Endodermal cell (in vitro differentiated cells): ENCODE data around the gene PSTPIP2. TPM values are rescaled to one million over a fixed set of nuclear protein-coding genes. Genes with fewer than 3 reads are reported as not detected.

Experiments used
- DNase-seq: peaks from one replicate; pipeline ENCODE4 v3.0.0-alpha.2; 2017
- H3K27ac ChIP-seq: 2 replicates; pipeline ENCODE4 v1.5.1; 2013; ENCODE audit warnings: mild to moderate bottlenecking, low read depth, low read length, moderate library complexity
- H3K27me3 ChIP-seq: 2 replicates; pipeline ENCODE4 v1.6.1; 2013; ENCODE audit warnings: mild to moderate bottlenecking, low read length, moderate library complexity; ENCODE audit not compliant: insufficient read depth, control insufficient read depth, poor library complexity, severe bottlenecking
- H3K36me3 ChIP-seq: 2 replicates; pipeline ENCODE4 v1.7.0; 2013; ENCODE audit warnings: mild to moderate bottlenecking, low read length, moderate library complexity; ENCODE audit not compliant: control insufficient read depth, insufficient read depth
- H3K4me1 ChIP-seq: one replicate; pipeline ENCODE4 v1.7.0; 2013; ENCODE audit warnings: low read length; ENCODE audit not compliant: control insufficient read depth, insufficient read depth
- H3K4me3 ChIP-seq: 2 replicates; pipeline ENCODE4 v1.5.1; 2013; ENCODE audit warnings: mild to moderate bottlenecking, low read length, moderate library complexity
- H3K9ac ChIP-seq: 2 replicates; pipeline ENCODE4 v1.6.1; 2013; ENCODE audit warnings: mild to moderate bottlenecking, low read length, moderate library complexity; ENCODE audit not compliant: poor library complexity, severe bottlenecking; ENCODE audit errors: extremely low read depth
- H3K9me3 ChIP-seq: 2 replicates; pipeline ENCODE4 v1.6.1; 2013; ENCODE audit warnings: mild to moderate bottlenecking, low read length, moderate library complexity; ENCODE audit not compliant: control insufficient read depth
- H3K27ac Mint-ChIP-seq: 2 replicates; pipeline ENCODE4 v1.8.0; 2020; ENCODE audit warnings: mixed read lengths
- H3K27me3 Mint-ChIP-seq: 2 replicates; pipeline ENCODE4 v1.8.0; 2021; ENCODE audit warnings: mild to moderate bottlenecking, mixed read lengths; ENCODE audit not compliant: insufficient read depth
- H3K36me3 Mint-ChIP-seq: 2 replicates; pipeline ENCODE4 v1.8.0; 2020; ENCODE audit warnings: low read depth, mixed read lengths
- H3K4me1 Mint-ChIP-seq: 2 replicates; pipeline ENCODE4 v1.8.0; 2020; ENCODE audit warnings: mixed read lengths
- H3K4me3 Mint-ChIP-seq: 2 replicates; pipeline ENCODE4 v1.8.0; 2020; ENCODE audit warnings: mild to moderate bottlenecking, moderate library complexity, mixed read lengths
- H3K9me3 Mint-ChIP-seq: 2 replicates; pipeline ENCODE4 v1.8.0; 2020; ENCODE audit warnings: mild to moderate bottlenecking, mixed read lengths
- WGBS, 2 experiments: methylation state at CpG; one replicate each; pipeline versions ENCODE4 v1.1.5 to v1.1.7; 2013; ENCODE audit warnings: missing lambda C conversion rate in 2 of 2, mixed read lengths in 1 of 2; ENCODE audit not compliant: insufficient coverage in 1 of 2, insufficient read length in 1 of 2; 5-methylcytosine and 5-hydroxymethylcytosine counted together
- total RNA-seq, 2 donors: library from RNA; stranded (reverse); fragmentation: NEBNext Ultra II Directional in 1 of 2; extraction: Animal tissue kit (Norgen Biotek cat#: 25700) in 1 of 2; gene quantifications; 2 replicates in 1 of 2; 3 replicates in 1 of 2; pipeline ENCODE4 v1.2.1, GENCODE V29; 2021
- TF ChIP-seq, protein P1 (sequence below): fragments of 200-600 bp; sonication (generic); conservative IDR thresholded peaks from 2 replicates; pipeline ENCODE4 v1.5.0; 2021; ENCODE audit warnings: antibody characterized with exemption, mild to moderate bottlenecking

PSTPIP2 gene
- total RNA-seq, 2 donors from 2014 or later = 10.6 to 10.8 TPM

DNA sequence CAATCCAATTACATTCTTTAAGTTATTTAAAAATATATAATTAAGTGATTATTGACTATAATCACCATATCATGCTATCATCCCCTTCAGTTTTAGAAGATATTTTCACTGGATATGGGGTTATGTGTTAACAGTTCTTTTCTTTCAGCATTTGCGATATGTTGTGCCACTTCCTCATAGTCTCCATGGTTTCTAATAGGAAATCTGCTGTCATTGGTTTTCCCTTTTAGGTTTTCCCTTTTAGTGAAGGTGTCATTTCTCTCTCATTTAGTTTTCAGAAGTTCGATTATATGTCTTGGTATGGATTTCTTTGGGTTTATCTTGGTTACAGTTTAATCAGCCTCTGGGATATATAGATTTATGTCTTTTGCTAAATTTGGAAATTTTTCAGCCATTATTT lies 70.2 kb downstream of the PSTPIP2 start:
- H3K4me3 Mint-ChIP-seq = no peak overlapping the region
- TF ChIP-seq, protein P1, sequence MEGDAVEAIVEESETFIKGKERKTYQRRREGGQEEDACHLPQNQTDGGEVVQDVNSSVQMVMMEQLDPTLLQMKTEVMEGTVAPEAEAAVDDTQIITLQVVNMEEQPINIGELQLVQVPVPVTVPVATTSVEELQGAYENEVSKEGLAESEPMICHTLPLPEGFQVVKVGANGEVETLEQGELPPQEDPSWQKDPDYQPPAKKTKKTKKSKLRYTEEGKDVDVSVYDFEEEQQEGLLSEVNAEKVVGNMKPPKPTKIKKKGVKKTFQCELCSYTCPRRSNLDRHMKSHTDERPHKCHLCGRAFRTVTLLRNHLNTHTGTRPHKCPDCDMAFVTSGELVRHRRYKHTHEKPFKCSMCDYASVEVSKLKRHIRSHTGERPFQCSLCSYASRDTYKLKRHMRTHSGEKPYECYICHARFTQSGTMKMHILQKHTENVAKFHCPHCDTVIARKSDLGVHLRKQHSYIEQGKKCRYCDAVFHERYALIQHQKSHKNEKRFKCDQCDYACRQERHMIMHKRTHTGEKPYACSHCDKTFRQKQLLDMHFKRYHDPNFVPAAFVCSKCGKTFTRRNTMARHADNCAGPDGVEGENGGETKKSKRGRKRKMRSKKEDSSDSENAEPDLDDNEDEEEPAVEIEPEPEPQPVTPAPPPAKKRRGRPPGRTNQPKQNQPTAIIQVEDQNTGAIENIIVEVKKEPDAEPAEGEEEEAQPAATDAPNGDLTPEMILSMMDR = no peak

DNA sequence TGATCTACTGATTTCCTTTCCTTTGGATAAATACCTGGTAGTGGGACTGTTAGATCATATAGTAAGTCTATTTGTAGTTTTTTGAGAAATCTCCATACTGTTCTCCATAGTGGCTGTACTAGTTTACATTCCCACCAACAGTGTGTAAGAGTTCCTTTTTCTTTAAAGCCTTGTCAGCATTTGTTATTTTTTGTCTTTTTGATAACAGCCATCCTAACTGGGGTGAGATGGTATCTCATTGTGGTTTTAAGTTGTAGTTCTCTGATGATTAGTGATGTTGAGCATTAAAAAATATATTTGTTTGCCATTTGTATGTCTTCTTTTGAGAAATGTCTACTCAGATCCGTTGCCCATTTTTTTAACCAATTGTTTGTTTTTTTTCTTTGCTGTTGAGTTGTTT lies 71.0 kb downstream of the PSTPIP2 start:
- Histone ChIP-seq H3K27ac (no peak overlapping the region), H3K4me1 (no peaks in the 10 kb centered on the region), H3K27me3 (no peaks in the 10 kb centered on the region), H3K4me3 (no peak overlapping the region), H3K9me3 (peaks cover 11% of the 10 kb centered on the region), H3K9ac (no peak overlapping the region), H3K36me3 (no peaks in the 10 kb centered on the region)
- WGBS, 2 experiments = 75 to 100% methylated on average over 1 of the region's 1 CpG
- no peak for DNase-seq
- peaks cover 1% of the 10 kb centered on the region for H3K27me3 Mint-ChIP-seq
- no peak overlapping the region for H3K4me3 Mint-ChIP-seq
- no peak overlapping the region for H3K27ac Mint-ChIP-seq
- H3K36me3 Mint-ChIP-seq = peaks cover 3% of the 10 kb centered on the region
- peaks cover 16% of the 10 kb centered on the region for H3K4me1 Mint-ChIP-seq
- H3K9me3 Mint-ChIP-seq = peaks cover 13% of the 10 kb centered on the region
- TF ChIP-seq, protein P1 = no peak

More for the DNA sequence above, 70.2 kb downstream of the PSTPIP2 start:
- Histone ChIP-seq H3K4me1 (no peaks in the 10 kb centered on the region), H3K27ac (no peak overlapping the region), H3K9me3 (peaks cover 11% of the 10 kb centered on the region), H3K36me3 (no peaks in the 10 kb centered on the region), H3K27me3 (no peaks in the 10 kb centered on the region), H3K9ac (no peak overlapping the region), H3K4me3 (no peak overlapping the region)
- Mint-ChIP-seq H3K27me3 (peaks cover 1% of the 10 kb centered on the region), H3K9me3 (peaks cover 13% of the 10 kb centered on the region), H3K36me3 (peaks cover 3% of the 10 kb centered on the region), H3K4me1 (peaks cover 16% of the 10 kb centered on the region), H3K27ac (no peak overlapping the region)
- 92% methylated on average over 2 of the region's 2 CpGs; no CpG with 5 or more reads in 1 of the 2 experiments for WGBS, 2 experiments
- no peak for DNase-seq

DNA sequence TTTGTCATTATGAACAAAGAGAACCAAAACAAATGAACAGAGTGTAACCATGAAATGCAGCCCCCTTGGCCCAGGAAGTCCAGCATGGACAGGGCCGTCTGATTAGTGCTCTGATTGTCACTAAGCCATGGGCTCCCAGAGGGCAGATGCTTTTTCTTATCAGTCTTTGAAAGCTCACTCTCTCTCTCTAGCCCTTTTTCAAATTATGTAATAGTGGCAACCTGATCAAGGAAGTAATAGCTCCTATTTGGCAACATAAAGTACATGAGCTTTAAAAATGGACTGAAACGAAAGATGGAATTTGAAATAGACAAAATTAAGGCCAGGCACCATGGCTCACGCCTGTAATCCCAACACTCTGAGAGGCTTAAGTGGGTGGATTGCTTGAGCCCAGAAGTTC lies 72.5 kb downstream of the PSTPIP2 start:
- Mint-ChIP-seq H3K36me3 (peaks cover 3% of the 10 kb centered on the region), H3K9me3 (peaks cover 13% of the 10 kb centered on the region), H3K27ac (no peak overlapping the region), H3K4me1 (peaks cover 16% of the 10 kb centered on the region), H3K27me3 (peaks cover 1% of the 10 kb centered on the region), H3K4me3 (no peak overlapping the region)
- Histone ChIP-seq H3K4me3 (no peak overlapping the region), H3K9ac (no peak overlapping the region), H3K9me3 (peaks cover 11% of the 10 kb centered on the region), H3K27me3 (no peaks in the 10 kb centered on the region), H3K27ac (no peak overlapping the region), H3K36me3 (no peaks in the 10 kb centered on the region), H3K4me1 (no peaks in the 10 kb centered on the region)
- DNase-seq = no peak
- TF ChIP-seq, protein P1 = no peak
- WGBS, 2 experiments = 92 to 100% methylated on average over 2 to 3 of the region's 3 CpGs
